Osteoblast (primary cell): ENCODE measurements around the gene KARS1. TPM values are rescaled to one million over a fixed set of nuclear protein-coding genes. Genes with fewer than 3 reads are reported as not detected.

ENCODE experiments used
- DNase-seq: peaks from one replicate; pipeline ENCODE4 v3.0.0; 2011; ENCODE audit warnings: low spot score, mixed read lengths; ENCODE audit not compliant: insufficient read length; ENCODE audit errors: missing footprints
- H2AFZ ChIP-seq: 2 replicates; pipeline ENCODE4 v1.6.0; 2011; ENCODE audit warnings: mild to moderate bottlenecking, low read length
- H3K27ac ChIP-seq: 2 replicates; pipeline ENCODE4 v1.5.1; 2011; ENCODE audit warnings: mild to moderate bottlenecking, low read depth, low read length, moderate library complexity
- H3K27me3 ChIP-seq: 2 replicates; pipeline ENCODE4 v1.6.0; 2012; ENCODE audit warnings: mild to moderate bottlenecking, control low read depth, inconsistent platforms, low read length, moderate library complexity; ENCODE audit not compliant: insufficient read depth
- H3K36me3 ChIP-seq: 2 replicates; pipeline ENCODE4 v1.5.1; 2011; ENCODE audit warnings: mild to moderate bottlenecking, low read length, control low read depth, moderate library complexity; ENCODE audit not compliant: insufficient read depth
- H3K4me1 ChIP-seq: 2 replicates; pipeline ENCODE4 v1.5.1; 2011; ENCODE audit warnings: mild to moderate bottlenecking, low read length, control low read depth, moderate library complexity; ENCODE audit not compliant: insufficient read depth
- H3K4me2 ChIP-seq: 2 replicates; pipeline ENCODE4 v1.6.0; 2011; ENCODE audit warnings: mild to moderate bottlenecking, low read length; ENCODE audit not compliant: insufficient read depth
- H3K4me3 ChIP-seq: fragments of 200-600 bp; sonication (generic); 3 replicates; pipeline ENCODE4 v1.5.1; 2012; ENCODE audit warnings: mild to moderate bottlenecking, low read length, inconsistent platforms; ENCODE audit not compliant: insufficient read depth
- H3K79me2 ChIP-seq: 2 replicates; pipeline ENCODE4 v1.6.0; 2012; ENCODE audit warnings: mild to moderate bottlenecking, low read length, control low read depth, inconsistent platforms; ENCODE audit not compliant: insufficient read depth
- H3K9me3 ChIP-seq: 2 replicates; pipeline ENCODE4 v1.5.1; 2011; ENCODE audit warnings: low read depth, low read length, control low read depth
- H4K20me1 ChIP-seq: 2 replicates; pipeline ENCODE4 v1.6.0; 2012; ENCODE audit warnings: mild to moderate bottlenecking, low read length, control low read depth; ENCODE audit not compliant: insufficient read depth
- total RNA-seq: library from RNA; depleted of rRNA; stranded (reverse); fragments of >200 nt; gene quantifications from 2 replicates; pipeline ENCODE4 v1.2.3, GENCODE V29; 2012
- TF ChIP-seq, protein P1 (sequence below): IDR thresholded peaks from 2 replicates; pipeline ENCODE4 v1.5.1; 2011; ENCODE audit warnings: mild to moderate bottlenecking, low read depth, low read length, moderate library complexity; ENCODE audit errors: extremely low read depth

The KARS1 gene
- total RNA-seq, 1 donor, result 125 TPM

DNA sequence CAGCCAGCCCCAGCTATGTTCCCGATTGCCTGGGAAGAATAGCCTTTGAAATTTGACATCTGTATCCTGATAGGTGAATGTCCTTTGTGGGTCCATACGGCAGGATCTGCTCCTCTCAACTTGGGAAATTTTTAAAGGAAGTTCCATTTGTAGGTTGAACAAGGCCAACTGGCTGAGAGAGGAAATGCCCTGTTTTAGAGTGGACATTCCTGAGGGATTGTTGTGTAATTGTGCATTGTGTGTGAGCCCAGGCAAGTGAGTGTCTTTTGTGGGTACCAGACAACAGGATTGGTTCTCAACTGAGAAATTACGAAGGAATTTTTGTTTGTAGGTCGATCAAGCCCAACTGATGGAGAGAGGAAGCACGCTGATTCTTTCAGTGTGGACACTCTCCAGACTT lies 31.9 kb upstream of the KARS1 start:
- Histone ChIP-seq H2AFZ (no peak overlapping the region), H3K36me3 (no peaks in the 10 kb centered on the region), H4K20me1 (no peaks in the 10 kb centered on the region), H3K4me2 (no peak overlapping the region), H3K27ac (no peak overlapping the region), H3K4me3 (no peak overlapping the region), H3K4me1 (no peaks in the 10 kb centered on the region), H3K9me3 (peaks cover under 1% of the 10 kb centered on the region), H3K27me3 (no peaks in the 10 kb centered on the region), H3K79me2 (no peaks in the 10 kb centered on the region)
- no peak for DNase-seq
- TF ChIP-seq, protein P1, sequence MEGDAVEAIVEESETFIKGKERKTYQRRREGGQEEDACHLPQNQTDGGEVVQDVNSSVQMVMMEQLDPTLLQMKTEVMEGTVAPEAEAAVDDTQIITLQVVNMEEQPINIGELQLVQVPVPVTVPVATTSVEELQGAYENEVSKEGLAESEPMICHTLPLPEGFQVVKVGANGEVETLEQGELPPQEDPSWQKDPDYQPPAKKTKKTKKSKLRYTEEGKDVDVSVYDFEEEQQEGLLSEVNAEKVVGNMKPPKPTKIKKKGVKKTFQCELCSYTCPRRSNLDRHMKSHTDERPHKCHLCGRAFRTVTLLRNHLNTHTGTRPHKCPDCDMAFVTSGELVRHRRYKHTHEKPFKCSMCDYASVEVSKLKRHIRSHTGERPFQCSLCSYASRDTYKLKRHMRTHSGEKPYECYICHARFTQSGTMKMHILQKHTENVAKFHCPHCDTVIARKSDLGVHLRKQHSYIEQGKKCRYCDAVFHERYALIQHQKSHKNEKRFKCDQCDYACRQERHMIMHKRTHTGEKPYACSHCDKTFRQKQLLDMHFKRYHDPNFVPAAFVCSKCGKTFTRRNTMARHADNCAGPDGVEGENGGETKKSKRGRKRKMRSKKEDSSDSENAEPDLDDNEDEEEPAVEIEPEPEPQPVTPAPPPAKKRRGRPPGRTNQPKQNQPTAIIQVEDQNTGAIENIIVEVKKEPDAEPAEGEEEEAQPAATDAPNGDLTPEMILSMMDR, result no peak

DNA sequence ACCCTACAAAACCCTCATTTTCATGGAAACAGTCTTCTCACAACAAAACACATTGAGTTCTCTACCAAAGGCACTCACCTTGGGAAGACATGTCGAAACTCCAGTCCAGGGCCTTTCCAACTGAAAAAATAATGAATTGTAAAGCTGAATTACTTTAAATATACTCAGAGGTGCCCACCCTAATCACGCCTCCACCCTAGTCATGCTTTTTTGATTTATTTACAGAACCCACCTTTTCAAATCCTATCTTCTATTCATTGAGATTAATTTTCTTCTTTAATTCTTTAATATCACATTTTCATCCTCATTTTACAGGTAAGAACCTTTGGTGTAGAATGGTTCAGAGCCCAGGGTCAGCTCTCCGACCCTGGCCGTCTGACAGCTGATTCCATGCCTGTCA lies 29.4 kb upstream of the KARS1 start, which contains the start of gene CPHXL2:
TSS of gene CPHXL2 (minus strand) at position 101 of the 400 bp plus-strand sequence. CDS start at position 91, 10 bp downstream.
- no peak within 1 kb of the TSS for H3K27ac ChIP-seq
- DNase-seq, result no peak
- H4K20me1 ChIP-seq, result no peaks in the 10 kb centered on the region
- H3K27me3 ChIP-seq, result no peaks in the 10 kb centered on the region
- no peak within 1 kb of the TSS for H2AFZ ChIP-seq
- no peaks in the 10 kb centered on the region for H3K4me1 ChIP-seq
- no peaks in the 10 kb centered on the region for H3K9me3 ChIP-seq
- no peak within 1 kb of the TSS for H3K4me3 ChIP-seq
- H3K79me2 ChIP-seq, result no peaks in the 10 kb centered on the region
- H3K4me2 ChIP-seq, result no peak within 1 kb of the TSS
- no peaks in the 10 kb centered on the region for H3K36me3 ChIP-seq
- TF ChIP-seq, protein P1, result no peak

DNA sequence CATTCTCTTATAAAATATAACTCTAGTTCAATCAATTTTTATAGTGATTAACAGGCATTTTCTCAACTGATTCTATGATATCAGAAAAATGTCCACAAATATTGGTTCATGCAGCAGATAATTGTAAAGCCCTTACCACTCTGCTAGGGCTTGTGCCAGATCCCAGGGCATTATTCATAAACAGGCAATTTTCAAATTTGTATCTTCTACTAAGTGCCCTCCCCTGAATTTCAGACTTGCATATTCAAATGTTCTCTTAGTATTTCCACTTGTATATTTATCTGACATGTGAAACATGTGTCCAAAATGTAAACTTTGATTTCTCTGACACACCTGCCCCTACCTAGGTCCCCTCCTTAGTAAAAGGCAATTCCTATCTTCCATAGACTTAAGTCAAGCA lies 20.0 kb upstream of the KARS1 start:
- no peaks in the 10 kb centered on the region for H4K20me1 ChIP-seq
- H2AFZ ChIP-seq, result no peak overlapping the region
- no peaks in the 10 kb centered on the region for H3K79me2 ChIP-seq
- no peaks in the 10 kb centered on the region for H3K4me1 ChIP-seq
- H3K4me2 ChIP-seq, result no peak overlapping the region
- H3K27ac ChIP-seq, result no peak overlapping the region
- H3K9me3 ChIP-seq, result no peaks in the 10 kb centered on the region
- H3K27me3 ChIP-seq, result no peaks in the 10 kb centered on the region
- TF ChIP-seq, protein P1, result no peak
- H3K36me3 ChIP-seq, result no peaks in the 10 kb centered on the region
- no peak overlapping the region for H3K4me3 ChIP-seq
- DNase-seq, result no peak

DNA sequence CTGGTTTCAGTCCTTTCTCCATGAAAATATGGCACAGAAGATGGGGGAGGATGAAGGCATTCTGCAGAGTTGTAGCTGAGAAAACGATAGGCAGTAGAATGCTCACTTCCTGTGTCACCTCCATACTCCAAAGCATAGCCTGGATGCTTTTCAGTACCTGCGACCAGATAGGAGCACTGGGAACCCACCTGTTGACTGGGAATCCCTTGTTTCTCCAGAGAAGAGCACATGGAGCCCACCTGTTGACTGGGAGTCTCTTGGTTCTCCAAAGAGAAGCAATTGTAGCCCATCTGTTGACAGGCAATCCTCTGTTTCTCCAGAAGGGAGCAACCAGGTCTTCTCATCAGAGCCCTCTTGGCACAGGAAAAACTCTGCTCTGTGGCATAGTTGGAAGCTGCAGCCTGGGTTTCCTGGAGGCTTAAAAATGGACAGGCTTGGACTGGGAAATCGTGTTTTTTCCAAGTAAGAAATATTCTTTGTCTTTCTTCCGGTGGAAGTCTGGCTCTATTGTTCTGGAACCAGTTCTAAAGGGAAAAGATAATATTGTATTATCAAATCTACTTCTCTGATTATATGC lies 13.3 kb upstream of the KARS1 start:
- no peak overlapping the region for H2AFZ ChIP-seq
- peaks cover 19% of the 10 kb centered on the region for H4K20me1 ChIP-seq
- H3K27ac ChIP-seq, result no peak overlapping the region
- no peak overlapping the region for H3K4me3 ChIP-seq
- H3K27me3 ChIP-seq, result no peaks in the 10 kb centered on the region
- no peaks in the 10 kb centered on the region for H3K9me3 ChIP-seq
- H3K4me2 ChIP-seq, result no peak overlapping the region
- peaks cover 30% of the 10 kb centered on the region for H3K36me3 ChIP-seq
- TF ChIP-seq, protein P1, result no peak
- DNase-seq, result no peak
- H3K79me2 ChIP-seq, result peaks cover 20% of the 10 kb centered on the region
- no peaks in the 10 kb centered on the region for H3K4me1 ChIP-seq
